Activated CD4-positive, CD25-positive, alpha-beta regulatory T cell (primary cell): ENCODE data around the gene G6PC3.
A peak's percentile ranks its signal among the peaks of the same experiment; 100 is the strongest.

ENCODE experiments used
- DNase-seq, 4 experiments: peaks; one replicate each; lab custom pipeline; 2025; lab: John Stamatoyannopoulos, UW

The G6PC3 gene

GRCh38 chr17:44123356-44124117, 53.0 kb downstream of the G6PC3 start, which contains the start of gene HDAC5:
TSS of gene HDAC5 (minus strand) at chr17:44123641. CDS start at chr17:44117515, 6,126 bp downstream.
- peak; percentile 94 to 97 (median 94) for DNase-seq

- DNase-seq, result no peak
These were observed 53.5 kb downstream of the G6PC3 start for GRCh38 chr17:44124118-44124438.
